CD4-positive, alpha-beta T cell treated with Interferon alpha-2 for 1 hour (primary cell): ENCODE data around the gene AP1G1.
"Not testable (repeated sequence)": the region's sequence is repeated elsewhere in the genome, so short reads cannot be mapped to it uniquely, and the experiment has no call there.

ENCODE experiments used
- DNase-seq, 2 donors: peaks; one replicate each; pipeline ENCODE4 v3.0.0-alpha.2; 2020 to 2022

AP1G1 gene

DNA sequence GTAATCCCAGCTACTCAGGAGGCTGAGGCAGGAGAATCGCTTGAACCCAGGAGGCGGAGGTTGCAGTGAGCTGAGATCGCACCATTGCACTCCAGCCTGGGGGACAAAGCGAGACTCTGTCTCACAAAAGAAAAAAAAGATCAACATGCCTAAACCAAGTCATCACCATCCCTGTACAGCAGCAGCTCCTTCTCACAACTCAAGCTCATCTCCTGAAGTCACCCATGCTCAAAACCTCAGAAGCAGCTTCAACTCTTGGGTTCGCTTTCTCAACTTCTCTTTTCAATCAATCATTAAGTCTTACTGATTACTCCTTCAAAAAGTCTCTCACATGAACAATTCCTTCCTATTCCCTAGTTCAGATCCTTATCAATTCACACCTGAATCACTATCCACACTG is 115.5 kb downstream of the AP1G1 start:
- DNase-seq, result no peak

DNA sequence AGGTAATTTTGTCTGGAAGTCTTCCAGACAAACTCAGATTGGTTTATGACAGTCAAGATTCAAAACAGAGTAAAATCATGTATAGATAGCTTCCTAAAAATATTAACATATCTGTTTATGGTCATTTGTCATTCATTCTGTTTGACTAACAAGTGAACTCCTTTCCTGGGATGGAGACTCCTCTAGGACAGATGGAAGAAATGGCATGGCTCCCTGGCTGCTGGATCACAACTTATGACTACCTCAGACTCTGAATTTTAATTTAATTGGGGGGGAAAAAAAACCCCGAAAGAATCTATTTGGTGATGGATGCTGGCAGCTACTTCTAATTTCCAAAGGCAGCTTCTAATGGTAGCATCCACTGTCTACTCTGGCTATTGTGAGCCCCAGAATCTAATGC is 118.7 kb downstream of the AP1G1 start:
- no peak for DNase-seq

DNA sequence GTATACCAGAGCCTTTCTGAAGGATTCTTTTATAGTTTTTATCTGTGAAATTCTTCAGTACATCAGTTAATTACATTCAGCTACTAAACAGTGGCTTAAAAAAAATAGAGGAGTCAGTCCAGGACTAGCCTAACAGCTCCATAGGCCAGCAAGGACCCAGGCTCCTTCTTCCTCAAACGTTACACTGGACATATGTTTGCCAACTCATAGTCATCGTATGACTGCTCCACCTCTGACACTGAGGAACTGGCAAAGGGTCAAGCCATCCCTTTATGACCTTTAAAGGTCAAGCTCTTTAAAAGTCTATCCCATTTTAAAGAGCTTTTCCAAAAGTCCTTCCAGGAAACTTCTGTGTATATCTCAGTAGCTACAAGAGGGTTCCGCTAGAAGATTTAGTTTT is 120.8 kb downstream of the AP1G1 start:
- DNase-seq, result no peak

DNA sequence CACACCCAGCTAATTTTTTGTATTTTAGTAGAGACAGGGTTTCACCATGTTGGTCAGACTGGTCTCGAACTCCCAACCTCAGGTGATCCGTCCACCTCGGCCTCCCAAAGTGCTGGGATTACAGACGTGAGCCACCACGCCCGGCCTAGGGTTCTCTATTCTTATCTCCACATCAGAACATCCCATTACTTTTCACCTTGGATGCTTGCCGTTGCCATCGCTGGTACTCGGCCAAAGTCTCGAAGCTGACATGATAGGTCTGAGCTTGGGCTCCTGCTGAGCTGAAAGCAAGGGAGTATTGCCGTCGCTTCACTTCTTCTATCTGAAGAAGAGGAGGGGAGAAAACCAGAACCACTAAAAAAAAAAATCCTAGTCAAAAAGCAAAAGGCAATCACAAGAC is 124.4 kb downstream of the AP1G1 start:
- not testable (repeated sequence) for DNase-seq

DNA sequence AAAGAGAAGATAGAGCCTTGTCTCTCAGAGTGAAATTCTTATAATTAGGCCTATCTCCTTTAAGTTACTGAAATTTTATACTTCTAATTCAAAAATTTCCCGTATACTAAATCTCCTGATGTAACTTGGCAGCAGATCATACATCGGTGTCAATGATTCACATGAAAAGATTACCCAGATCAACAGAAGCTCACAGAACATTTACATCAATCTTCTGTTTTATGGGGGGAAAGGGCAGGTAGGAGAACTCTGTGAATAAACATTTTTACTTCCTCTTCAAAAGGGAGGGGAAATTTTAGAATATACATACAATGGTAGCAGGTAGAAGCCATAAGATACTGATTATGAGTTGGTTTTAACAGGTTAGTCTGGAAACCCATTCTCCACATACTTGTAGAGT is 127.3 kb downstream of the AP1G1 start:
- no peak for DNase-seq
